ENCODE data around the gene CLEC20A.

The CLEC20A gene

DNA sequence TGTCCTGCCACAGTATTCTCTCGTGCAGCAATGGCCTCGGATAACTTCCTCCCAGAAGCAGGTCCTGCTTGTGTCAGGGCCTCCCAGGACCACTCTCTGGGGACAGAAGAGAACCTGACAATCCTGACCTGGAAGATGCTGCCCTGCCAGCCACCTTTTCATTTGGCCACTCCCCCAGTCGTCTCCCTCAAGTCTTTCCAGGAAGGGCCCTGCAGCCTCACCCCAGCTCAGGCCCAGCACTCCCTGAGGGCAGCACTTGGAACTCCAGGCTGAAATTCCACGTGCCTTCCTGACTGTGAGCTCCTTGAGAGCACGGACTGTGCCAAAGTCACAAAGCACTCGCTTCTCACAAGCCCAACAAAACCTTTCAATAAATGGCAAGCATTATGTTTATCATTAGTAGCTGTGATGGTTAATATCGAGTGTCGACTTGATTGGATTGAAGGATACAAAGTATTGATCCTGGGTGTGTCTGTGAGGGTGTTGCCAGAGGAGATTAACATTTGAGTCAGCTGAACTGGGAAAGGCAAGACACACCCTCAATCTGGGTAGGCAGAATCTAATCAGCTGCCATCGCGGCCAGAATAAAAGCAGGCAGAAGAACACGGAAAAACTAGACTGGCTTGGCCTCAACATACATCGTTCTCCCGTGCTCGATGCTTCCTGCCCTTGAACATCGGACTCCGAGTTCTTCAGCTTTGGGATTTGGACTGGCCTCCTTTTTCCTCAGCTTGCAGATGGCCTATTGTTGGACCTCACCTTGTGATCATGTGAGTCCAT is 2.3 kb upstream of the CLEC20A start:
- DNase-seq: no peak

GRCh38 chr1:178497903-178498478 is 1.2 kb upstream of the CLEC20A start:
- no peak for DNase-seq

DNA sequence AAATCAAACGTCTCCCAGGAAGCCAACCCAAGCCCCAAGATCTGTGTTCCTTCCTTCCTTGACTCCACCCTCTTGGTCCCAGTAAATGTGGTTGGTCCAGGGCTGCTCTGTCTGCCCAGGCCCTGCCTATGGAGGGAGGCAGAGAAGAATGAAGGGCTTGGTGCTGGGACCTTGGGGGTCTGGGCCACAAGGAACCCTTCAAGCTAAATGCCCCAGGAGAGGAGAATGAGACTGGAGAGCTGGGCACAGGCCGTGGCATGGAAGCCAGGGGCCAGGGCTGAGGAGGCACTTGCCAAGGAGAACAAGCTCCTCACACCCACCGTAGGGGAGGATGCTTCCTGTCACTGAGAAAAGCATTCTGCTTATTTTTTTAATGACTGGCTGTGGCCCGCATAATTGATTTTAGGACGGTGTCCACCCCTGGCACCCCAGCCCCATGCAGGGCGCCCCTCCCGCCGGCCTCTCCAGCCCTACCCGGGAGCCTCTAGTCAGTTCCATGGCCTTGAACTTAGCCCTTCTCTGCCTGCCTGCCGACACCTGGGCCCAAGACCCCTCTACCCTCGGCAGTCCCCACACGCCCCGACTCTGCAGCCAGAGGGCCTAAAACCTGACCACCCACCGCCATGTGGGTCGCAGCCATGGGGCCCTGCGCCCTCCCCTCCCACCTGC is 889 bp downstream of the CLEC20A start:
- DNase-seq: no peak

GRCh38 chr1:178495158-178495557 is 1.6 kb downstream of the CLEC20A start:
- no peak for DNase-seq

DNA sequence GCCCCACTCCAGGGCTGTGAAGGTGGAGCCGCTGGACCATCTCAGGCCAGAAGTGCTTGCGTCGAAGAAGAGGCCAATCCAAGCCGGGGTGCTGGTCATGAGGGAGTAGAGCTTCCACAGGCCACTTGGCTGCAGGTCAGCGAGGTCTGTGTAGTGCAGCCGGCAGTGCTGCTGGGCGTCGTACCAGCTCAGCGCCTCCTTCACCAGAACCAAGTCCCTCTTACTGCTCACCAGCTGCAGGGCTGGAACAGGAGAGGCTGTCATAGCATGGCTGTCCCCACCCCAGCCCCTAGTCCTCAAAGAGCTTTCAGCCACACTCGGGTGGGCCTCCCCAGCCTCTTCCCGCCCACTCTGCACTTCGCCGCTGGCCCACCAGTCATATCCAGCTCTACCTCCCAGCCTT is 2.2 kb downstream of the CLEC20A start:
- no peak for DNase-seq

GRCh38 chr1:178493301-178493741 is 3.4 kb downstream of the CLEC20A start:
- DNase-seq: no peak

- DNase-seq: no peak
Measured at GRCh38 chr1:178492341-178492740, 4.4 kb downstream of the CLEC20A start.

- no peak for DNase-seq
Measured at GRCh38 chr1:178491721-178492120, 5.0 kb downstream of the CLEC20A start.

DNA sequence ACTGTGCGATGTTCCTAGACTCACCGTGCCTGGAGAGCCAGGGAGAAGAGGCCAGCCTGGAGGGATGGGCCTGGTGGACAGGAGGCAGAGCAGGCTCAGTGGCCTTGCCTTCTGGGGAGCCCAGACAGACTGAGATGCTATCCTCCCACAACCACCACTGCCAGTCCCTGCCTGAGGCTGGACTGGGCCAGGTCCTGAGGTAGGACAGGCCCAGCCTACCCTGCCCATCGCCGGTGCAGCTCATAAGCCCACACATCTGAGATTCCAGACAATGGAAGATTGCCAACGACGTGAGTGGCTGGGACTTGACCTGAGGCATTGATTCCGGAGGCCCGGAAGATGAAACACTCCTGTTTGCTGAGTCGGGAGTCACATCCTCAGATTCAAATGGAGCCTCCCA is 5.8 kb downstream of the CLEC20A start:
- no peak for DNase-seq

DNA sequence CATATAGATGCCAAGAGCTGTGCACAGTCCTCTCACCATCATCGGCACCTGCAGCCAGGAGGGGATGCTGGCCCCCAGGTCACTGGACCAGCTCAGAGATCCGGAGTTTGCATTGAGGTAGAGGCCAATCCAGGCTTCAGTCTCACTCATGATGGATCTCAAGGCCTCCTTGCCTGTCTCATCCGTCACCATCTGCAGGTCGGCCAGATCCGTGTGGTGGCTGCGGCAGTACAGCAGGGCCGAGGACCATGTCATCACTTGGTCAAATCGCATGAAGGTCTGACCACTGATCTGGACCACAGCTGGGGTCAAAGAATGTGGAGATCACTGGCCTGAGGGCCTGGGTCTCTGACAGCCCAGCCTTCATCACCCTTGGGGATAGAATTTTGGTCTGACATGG is 6.6 kb downstream of the CLEC20A start:
- no peak for DNase-seq

DNA sequence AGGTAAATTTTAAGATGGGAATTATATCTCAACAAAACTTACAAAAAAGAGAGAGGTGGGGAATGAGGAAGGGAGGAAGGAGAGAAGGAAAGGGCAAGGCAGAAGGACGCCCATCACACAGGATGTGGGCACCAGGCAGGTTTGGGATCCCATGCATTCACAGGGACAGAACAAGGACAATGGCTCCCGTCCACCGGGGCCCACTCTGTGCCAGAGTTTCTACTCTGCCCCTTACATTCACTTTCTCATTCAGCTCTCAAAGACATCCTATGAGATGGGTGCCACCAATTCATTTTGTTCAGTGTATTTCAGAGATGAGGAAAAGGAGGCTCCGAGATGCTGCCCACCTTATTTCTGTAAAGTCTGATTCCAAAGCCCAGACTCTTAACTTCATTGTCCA is 7.4 kb downstream of the CLEC20A start:
- no peak for DNase-seq

- DNase-seq: no peak
Measured at GRCh38 chr1:178488393-178488792, 8.4 kb downstream of the CLEC20A start.

- DNase-seq: peak; percentile 73
Measured at GRCh38 chr1:178487070-178487615, 9.6 kb downstream of the CLEC20A start.

- DNase-seq: peak; percentile 73
Measured at GRCh38 chr1:178486100-178487069, 10.4 kb downstream of the CLEC20A start.

DNA sequence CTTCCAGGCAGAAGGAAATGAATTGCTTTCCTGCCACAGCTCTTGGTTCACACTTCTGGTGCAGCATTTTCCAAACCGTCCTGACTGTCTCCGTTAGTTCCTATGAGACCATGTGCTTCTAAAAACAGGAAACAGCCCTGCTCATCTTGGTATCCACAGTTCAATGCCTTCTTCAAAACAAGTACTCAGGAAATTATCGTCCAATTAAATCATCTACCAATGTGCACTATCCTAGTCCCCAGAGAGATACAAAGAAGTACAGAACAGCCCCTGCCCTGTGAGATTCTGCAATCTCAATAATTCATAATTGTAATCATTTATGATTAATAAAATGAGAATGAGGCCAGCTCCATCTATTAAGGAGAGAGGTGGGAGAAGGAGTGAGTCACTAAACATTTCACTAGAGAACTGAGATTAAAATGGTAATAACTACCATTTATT is 11.2 kb downstream of the CLEC20A start:
- DNase-seq: no peak

GRCh38 chr1:178484698-178485225 is 12.0 kb downstream of the CLEC20A start:
- DNase-seq: no peak

- no peak for DNase-seq
Measured at GRCh38 chr1:178483251-178483957, 13.4 kb downstream of the CLEC20A start.

DNA sequence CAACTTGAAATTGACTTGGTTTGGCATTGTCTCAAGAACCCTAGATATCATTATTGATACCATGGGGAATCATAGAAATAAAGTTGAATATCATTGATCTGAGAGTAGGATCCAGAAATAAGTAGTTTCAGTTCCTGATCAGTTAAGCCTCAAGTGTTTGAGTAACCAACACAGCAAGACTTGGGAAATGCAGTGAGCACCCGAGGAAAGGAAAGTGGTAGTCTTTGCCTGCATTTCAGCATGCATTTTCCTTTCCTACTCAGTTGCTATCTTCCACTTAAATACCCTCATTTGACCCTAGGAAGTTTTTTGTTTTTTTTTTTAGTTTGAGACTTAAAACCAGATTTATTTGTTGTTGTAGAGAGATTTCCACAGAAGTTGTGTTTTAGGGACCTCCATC is 18.9 kb downstream of the CLEC20A start:
- no peak for DNase-seq

DNA sequence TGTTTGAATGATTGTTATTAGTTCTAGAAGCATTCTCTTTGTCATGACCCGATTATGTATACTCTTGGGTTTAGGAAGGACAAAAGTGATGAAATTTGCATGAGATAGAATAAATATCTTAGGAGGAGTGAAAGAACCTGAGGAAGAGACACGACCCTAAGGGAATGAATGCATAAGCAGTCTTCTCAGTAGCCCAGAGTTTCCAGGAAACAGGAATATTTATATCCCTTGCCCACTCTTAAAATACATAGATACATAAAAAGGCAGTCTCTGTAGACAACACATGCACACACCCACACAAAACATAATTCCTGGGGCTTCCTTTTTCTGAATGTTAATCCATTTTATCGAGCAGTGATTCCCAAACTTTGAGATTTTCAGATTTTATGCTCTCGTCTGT is 19.4 kb downstream of the CLEC20A start:
- DNase-seq: no peak

DNA sequence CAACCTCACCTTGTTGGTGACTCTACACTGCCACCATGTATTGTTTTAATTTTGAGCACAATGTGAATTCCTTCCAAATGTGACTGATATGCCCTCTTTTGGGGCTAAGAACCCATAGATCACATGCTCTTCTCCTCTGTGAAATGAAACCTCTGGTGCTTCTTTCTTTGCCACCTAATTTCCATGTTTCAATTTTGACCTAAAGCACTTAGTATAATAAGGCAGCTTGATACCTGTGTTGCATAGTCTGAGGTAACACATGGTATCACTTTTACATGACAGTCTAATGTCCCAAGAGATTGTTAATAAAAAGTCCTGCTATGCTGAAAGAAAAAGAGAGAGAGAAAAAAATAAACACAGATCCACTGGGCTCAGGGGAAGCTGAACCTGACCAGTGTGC is 24.2 kb downstream of the CLEC20A start:
- DNase-seq: no peak

GRCh38 chr1:178470411-178470960 is 26.3 kb downstream of the CLEC20A start:
- no peak for DNase-seq

Data from retina (tissue), 1 donor.